HEK293T (cell line): ENCODE data around the gene CACNA1C.

Experiments
- CTCF ChIA-PET: fragments of 350-600 bp; formaldehyde crosslinking; extraction: SDS; loops from one replicate; lab custom pipeline; 2021; ENCODE audit warnings: antibody characterized with exemption, inconsistent platforms; lab: Yijun Ruan, JAX
- POLR2A ChIA-PET: fragments of 350-600 bp; formaldehyde crosslinking; extraction: SDS; loops from one replicate; lab custom pipeline; 2020; ENCODE audit warnings: antibody characterized with exemption, inconsistent platforms; lab: Yijun Ruan, JAX
- DNase-seq: peaks from one replicate; pipeline ENCODE4 v3.0.0; 2012; ENCODE audit warnings: mixed read lengths; ENCODE audit errors: extremely low spot score
- ARNT ChIP-seq: fragments of 450-650 bp; IDR thresholded peaks from 2 replicates; pipeline ENCODE4 v1.6.1; 2017; ENCODE audit warnings: mild to moderate bottlenecking
- BHLHE40 ChIP-seq: fragments of 450-650 bp; IDR thresholded peaks from 2 replicates; pipeline ENCODE4 v1.6.1; 2016; ENCODE audit warnings: mild to moderate bottlenecking, moderate library complexity, borderline replicate concordance
- CTBP1 ChIP-seq: fragments of 450-650 bp; IDR thresholded peaks from 2 replicates; pipeline ENCODE4 v1.6.1; 2016; ENCODE audit warnings: borderline replicate concordance
- ELF4 ChIP-seq: fragments of 450-650 bp; IDR thresholded peaks from 2 replicates; pipeline ENCODE4 v1.6.1; 2017; ENCODE audit warnings: antibody characterized with exemption
- FOXA1 ChIP-seq: fragments of 450-650 bp; IDR thresholded peaks from 2 replicates; pipeline ENCODE4 v1.6.1; 2016; ENCODE audit warnings: mild to moderate bottlenecking
- FOXK2 ChIP-seq: fragments of 450-650 bp; IDR thresholded peaks from 2 replicates; pipeline ENCODE4 v1.6.1; 2016; ENCODE audit warnings: mild to moderate bottlenecking
- FOXM1 ChIP-seq: fragments of 450-650 bp; IDR thresholded peaks from 2 replicates; pipeline ENCODE4 v1.6.1; 2017; ENCODE audit warnings: mild to moderate bottlenecking, borderline replicate concordance
- HDGF ChIP-seq: fragments of 450-650 bp; IDR thresholded peaks from 2 replicates; pipeline ENCODE4 v1.6.1; 2017; ENCODE audit warnings: antibody characterized with exemption, borderline replicate concordance
- L3MBTL2 ChIP-seq: fragments of 450-650 bp; conservative IDR thresholded peaks from 2 replicates; pipeline ENCODE4 v1.6.1; 2016; ENCODE audit warnings: mild to moderate bottlenecking
- LEF1 ChIP-seq: fragments of 450-650 bp; IDR thresholded peaks from 2 replicates; pipeline ENCODE4 v1.6.1; 2017; ENCODE audit warnings: mild to moderate bottlenecking, borderline replicate concordance
- NFRKB ChIP-seq: fragments of 450-650 bp; IDR thresholded peaks from 2 replicates; pipeline ENCODE4 v1.6.1; 2016; ENCODE audit warnings: mild to moderate bottlenecking, moderate library complexity
- PKNOX1 ChIP-seq: fragments of 450-650 bp; IDR thresholded peaks from 2 replicates; pipeline ENCODE4 v1.6.1; 2016
- SP1 ChIP-seq: fragments of 450-650 bp; IDR thresholded peaks from 2 replicates; pipeline ENCODE4 v1.6.1; 2017
- SUZ12 ChIP-seq: fragments of 450-650 bp; IDR thresholded peaks from 2 replicates; pipeline ENCODE4 v1.6.1; 2016; ENCODE audit warnings: mild to moderate bottlenecking
- TARDBP ChIP-seq: fragments of 450-650 bp; IDR thresholded peaks from 2 replicates; pipeline ENCODE4 v1.6.1; 2016
- ZNF384 ChIP-seq: fragments of 450-650 bp; IDR thresholded peaks from 2 replicates; pipeline ENCODE4 v1.6.1; 2016

CACNA1C gene

GRCh38 chr12:2029851-2030250 is 22.9 kb upstream of the CACNA1C start:
- TF ChIP-seq LEF1 = no peak
- no peak for TF ChIP-seq ZNF384
- CTCF ChIA-PET = interaction anchor here (0.6 to 0.7 kb wide), 2 partner anchors 26 to 256 kb away, joined by 3 to 5 read pairs; partner anchors contain the start of gene DCP1B
- POLR2A ChIA-PET = no interaction called here
- DNase-seq = no peak

- CTCF ChIA-PET = no interaction called here
- POLR2A ChIA-PET = no interaction called here
- no peak for TF ChIP-seq ELF4
- DNase-seq = no peak
Observed at GRCh38 chr12:2032506-2032905, 20.3 kb upstream of the CACNA1C start.

GRCh38 chr12:2034633-2035430 is 18.0 kb upstream of the CACNA1C start:
- ChIA-PET CTCF (interaction anchor here (0.6 to 1.8 kb wide), 11 partner anchors 9 to 1314 kb away, joined by 3 to 5 read pairs (median 4); no protein-coding TSS in a partner anchor), POLR2A (interaction anchor here (0.8 kb wide), 1 partner anchor 15 kb away, joined by 4 read pairs; no protein-coding TSS in a partner anchor)
- peak; percentile 95 for DNase-seq
- TF ChIP-seq ARNT (peak; percentile 83), BHLHE40 (no peak), L3MBTL2 (peak; percentile 85)

- DNase-seq = no peak
- CTCF ChIA-PET = interaction anchor here (0.8 to 1.1 kb wide), 3 partner anchors 8 to 17 kb away, joined by 3 read pairs; no protein-coding TSS in a partner anchor
- TF ChIP-seq LEF1 (no peak), FOXA1 (no peak), FOXM1 (no peak), NFRKB (no peak), SUZ12 (no peak), PKNOX1 (no peak), ZNF384 (no peak), FOXK2 (no peak), HDGF (no peak), SP1 (no peak), L3MBTL2 (no peak), ARNT (no peak), ELF4 (no peak), CTBP1 (no peak)
- POLR2A ChIA-PET = no interaction called here
Observed at GRCh38 chr12:2035431-2036055, 17.2 kb upstream of the CACNA1C start.

- TF ChIP-seq LEF1 (no peak), FOXK2 (no peak), ZNF384 (no peak), FOXA1 (no peak), L3MBTL2 (no peak), SUZ12 (no peak), CTBP1 (no peak), SP1 (no peak), NFRKB (no peak), BHLHE40 (no peak), HDGF (no peak), TARDBP (no peak)
- ChIA-PET POLR2A (no interaction called here), CTCF (no interaction called here)
- no peak for DNase-seq
Observed at GRCh38 chr12:2039034-2039433, 13.8 kb upstream of the CACNA1C start.

- POLR2A ChIA-PET = no interaction called here
- DNase-seq = no peak
- CTCF ChIA-PET = no interaction called here
- TF ChIP-seq PKNOX1 = no peak
- no peak for TF ChIP-seq BHLHE40
- no peak for TF ChIP-seq SP1
- TF ChIP-seq ARNT = no peak
- TF ChIP-seq TARDBP = no peak
Observed at GRCh38 chr12:2043054-2043453, 9.7 kb upstream of the CACNA1C start.

- TF ChIP-seq ARNT = no peak
- TF ChIP-seq BHLHE40 = no peak
- no peak for TF ChIP-seq ZNF384
- TF ChIP-seq NFRKB = no peak
- no peak for TF ChIP-seq ELF4
- no peak for TF ChIP-seq SP1
- TF ChIP-seq LEF1 = no peak
- no peak for TF ChIP-seq TARDBP
- no peak for TF ChIP-seq CTBP1
- no peak for TF ChIP-seq FOXK2
- TF ChIP-seq L3MBTL2 = no peak
- TF ChIP-seq FOXA1 = no peak
- TF ChIP-seq SUZ12 = no peak
- no peak for TF ChIP-seq PKNOX1
- no peak for TF ChIP-seq FOXM1
- no peak for DNase-seq
- ChIA-PET POLR2A (no interaction called here), CTCF (no interaction called here)
Observed at GRCh38 chr12:2044165-2044564, 8.6 kb upstream of the CACNA1C start.
